HG02763 (cell line): ENCODE results near the gene GSK3B.
"Not testable (repeated sequence)": the region's sequence is repeated elsewhere in the genome, so short reads cannot be mapped to it uniquely, and the experiment has no call there.

Source experiments
- ATAC-seq: cut with Tn5 transposase; IDR thresholded peaks from one replicate; pipeline ENCODE4 v1.9.1; 2021; ENCODE audit warnings: mild to moderate bottlenecking, moderate library complexity; ENCODE audit not compliant: unreplicated experiment

Gene GSK3B

DNA sequence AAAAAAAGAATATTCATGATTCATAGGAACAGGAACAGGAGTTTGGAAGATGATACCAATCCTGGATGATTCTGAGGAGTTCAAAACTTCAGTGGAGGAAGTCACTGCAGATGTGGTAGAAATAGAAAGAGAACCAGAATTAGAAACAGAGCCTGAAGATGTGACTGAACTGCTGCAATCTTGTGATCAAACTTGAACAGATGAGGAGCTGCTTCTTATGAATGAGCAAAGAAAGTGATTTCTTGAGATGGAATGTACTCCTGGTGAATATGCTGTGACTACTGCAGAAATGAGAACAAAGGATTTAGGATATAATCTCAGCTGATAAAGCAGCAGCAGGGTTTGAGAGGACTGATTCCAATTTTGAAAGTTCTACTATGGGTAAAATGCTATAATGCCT is 72.7 kb downstream of the GSK3B start:
- no peak for ATAC-seq

DNA sequence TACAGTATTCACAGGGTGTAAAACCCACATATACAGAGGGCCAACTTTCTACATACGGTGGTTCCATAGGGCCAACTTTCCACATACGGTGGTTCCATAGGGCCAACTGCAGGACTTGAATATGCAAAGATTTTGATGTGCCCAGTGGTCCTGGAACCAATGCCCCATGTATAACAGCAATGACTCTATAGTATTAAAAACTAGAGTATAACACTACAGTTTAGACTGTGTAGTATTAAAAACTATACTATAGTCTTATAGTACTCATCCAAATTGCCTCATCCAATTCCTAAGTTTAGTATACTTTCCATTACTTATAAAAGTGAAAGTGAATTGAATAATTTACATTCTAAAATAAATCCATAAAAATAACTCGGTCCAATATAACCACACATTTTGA is 75.9 kb downstream of the GSK3B start:
- no peak for ATAC-seq

DNA sequence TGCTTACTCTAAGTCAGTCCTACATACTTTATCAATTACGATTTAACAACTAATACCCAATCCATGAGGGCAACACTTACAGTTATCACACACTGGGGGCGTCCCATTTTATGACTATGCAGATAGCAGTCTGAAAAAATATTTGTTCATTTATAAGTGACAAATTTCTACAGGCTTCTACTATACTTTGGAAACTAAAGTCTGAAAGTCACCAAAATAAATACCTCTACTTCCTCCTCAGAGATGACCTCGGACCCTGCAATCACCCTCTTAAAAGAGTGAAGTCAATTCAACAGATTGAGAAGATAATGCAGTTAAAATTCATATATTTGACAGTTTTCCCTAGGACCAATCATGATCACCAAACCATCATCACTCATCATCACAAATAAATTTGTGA is 76.6 kb downstream of the GSK3B start:
- ATAC-seq: no peak

DNA sequence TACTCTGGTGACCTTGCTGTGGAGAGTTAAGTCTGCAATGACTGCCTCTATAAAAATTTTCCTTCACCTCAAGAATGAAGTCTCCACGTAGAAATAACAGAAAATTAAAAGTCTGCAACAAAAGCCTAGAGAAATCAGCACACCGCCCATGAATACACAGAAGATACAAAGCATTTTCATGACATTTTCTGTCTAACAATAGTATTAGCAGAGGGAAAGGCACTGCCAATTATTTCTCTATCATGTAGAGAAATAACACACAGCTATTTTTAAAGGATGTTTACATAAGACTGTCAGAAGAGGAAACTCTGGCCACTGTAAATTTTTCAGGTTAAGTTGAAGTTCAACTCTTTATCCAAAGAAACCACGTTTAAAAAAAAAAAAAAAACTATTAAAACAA is 80.8 kb downstream of the GSK3B start:
- no peak for ATAC-seq

DNA sequence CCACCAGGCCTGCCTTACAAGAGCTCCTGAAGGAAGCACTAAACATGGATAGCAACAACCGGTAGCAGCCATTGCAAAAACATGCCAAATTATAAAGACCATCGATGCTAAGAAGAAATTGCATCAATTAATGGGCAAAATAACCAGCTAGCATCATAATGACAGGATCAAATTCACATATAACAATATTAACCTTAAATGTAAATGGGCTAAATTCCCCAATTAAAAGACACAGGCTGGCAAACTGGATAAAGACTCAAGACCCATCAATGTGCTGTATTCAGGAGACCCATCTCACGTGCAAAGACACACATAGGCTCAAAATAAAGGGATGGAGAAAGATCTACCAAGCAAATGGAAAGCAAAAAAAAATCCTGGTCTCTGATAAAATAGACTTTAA is 88.5 kb downstream of the GSK3B start:
- ATAC-seq: not testable (repeated sequence)

DNA sequence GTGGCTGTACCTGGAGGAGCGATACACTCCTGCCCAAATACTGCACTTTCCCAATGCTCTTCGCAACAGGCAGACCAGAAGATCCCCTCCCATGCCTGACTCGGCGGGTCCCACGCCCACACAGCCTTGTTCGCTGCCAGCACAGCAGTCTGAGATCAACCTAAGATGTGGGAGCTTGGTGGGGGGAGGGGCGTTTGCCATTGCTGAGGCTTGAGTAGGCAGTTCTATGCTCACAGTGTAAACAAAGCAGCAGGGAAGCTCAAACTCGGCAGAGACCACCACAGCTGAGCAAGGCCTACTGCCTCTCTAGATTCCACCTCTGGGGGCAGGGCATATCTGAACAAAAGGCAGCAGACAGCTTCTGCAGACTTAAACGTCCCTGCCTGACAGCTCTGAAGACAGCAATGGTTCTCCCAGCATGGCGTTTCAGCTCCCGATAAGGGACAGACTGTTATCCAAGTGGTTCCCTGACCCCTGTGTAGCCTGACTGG is 90.2 kb downstream of the GSK3B start:
- ATAC-seq: not testable (repeated sequence)

DNA sequence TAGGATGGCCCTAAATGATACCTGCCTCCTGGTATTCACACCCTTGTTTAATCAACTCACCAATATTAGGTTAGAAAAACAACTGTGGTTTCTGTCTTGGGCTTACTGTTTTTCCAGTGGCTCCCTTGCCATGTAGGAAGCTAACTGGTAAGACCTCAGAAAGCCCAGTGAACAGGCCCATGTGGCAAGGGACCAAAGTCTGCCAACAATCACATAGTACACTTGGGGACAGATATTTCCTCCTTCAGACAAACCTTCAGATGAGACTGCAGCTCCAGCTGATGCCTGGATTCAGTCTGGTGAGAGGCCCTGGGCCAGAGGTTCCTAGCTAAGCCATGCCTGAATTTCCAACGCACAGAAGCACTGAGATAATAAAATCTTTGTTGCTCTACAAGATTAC is 96.1 kb downstream of the GSK3B start:
- ATAC-seq: no peak

DNA sequence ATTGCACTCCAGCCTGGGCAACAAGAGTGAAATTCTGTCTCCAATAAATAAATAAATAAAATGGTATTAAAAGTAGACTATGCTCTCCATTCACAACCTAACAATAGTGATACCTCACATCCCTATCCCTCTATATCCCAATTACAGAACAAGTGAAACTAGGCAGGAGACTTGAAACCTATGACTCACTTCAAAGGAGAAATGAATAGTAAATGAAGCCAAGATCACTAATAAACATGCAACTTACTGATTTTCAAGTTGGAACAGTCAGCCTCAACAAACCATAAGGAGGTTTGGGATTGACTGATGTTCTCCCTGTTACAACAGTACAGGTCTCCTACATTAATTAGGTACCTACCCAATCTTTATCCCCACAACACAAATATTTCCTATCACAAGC is 103.4 kb downstream of the GSK3B start:
- no peak for ATAC-seq

DNA sequence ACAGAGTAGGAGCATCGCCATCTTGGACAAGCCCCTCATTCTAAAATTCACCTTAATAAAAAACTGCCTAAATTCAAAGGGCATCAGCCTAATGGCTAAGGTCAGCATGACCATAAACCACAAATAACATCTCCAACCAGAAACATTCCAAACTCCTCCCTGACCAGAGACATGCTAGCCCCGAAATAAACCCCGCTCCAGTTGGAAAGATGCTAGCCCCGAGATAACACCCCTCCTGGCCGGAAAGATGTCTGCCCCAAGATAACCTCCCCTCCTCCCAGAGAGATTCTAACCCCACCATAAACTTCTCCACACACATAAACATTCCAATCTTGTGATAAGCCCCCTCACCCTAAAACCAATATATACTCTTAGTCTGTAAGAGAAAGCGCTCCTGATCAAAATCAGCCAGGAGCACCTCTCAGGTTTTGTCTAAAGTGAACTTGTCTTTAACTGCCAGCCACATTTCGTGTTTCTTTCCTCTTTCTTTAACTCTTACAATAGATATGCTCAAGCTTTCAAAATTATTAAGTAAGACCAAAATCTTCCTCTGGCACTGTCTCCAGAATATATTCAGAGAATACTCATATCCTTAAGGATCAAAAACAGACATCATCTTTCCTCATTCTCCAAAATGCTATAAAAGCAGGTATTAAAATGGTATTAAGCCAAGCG is 104.1 kb downstream of the GSK3B start:
- ATAC-seq: no peak

DNA sequence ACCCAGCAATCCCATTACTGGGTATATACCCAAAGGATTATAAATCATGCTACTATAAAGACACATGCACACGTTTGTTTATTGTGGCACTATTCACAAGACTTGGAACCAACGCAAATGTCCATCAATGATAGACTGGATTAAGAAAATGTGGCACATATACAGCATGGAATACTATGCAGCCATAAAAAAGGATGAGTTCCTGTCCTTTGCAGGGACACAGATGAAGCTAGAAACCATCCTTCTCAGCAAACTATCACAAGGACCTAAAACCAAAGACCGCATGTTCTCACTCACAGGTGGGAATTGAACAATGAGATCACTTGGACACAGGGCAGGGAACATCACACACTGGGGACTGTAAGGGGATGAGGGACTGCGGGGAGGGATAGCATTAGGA is 107.4 kb downstream of the GSK3B start:
- ATAC-seq: not testable (repeated sequence)

DNA sequence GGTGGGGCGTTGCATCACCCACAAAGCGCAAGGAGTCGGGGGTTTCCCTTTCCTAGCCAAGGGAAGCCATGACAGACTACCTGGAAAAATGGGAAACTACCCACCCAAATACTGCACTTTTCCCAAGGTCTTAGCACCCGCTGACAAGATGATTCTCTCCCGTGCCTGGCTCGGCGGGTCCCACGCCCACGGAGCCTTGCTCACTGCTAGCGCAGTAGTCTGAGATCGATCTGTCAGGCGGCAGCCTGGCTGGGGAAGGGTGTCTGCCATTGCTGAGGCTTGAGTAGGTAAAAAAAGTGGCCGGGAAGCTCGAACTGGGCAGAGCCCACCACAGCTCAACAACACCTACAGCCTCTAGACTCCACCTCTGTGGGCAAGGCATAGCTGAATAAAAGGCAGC is 112.9 kb downstream of the GSK3B start:
- ATAC-seq: no peak

DNA sequence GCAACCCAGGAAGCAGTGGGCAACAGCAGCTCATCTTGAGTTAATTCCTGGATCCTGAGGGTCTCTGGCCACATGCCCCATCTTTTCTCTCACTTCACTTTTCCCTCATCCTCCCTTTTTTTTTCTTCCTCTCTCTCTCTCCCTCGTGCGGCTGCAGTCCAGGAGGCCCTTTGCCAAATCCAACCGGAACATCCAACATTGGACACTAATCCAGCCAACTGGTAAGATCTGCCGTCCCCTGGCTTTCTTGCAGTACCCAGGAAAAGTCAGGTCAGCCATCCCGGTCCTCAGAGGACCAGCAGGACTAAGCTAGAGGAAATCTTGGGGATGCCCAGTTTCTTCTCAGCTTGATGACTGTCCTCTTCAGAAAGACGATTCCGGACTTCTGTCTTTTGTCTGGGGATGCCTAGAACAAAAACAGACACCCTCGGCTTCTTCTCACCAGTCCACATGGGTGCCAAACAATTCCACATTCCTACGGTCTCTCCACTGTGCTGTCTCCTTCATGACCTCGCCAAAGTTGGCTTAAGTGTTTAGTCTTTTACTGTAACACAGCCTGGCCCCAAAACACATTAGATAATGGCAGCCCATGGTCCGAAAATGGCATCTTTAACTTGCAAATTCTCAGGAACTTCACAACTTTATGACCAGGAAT is 115.6 kb downstream of the GSK3B start:
- no peak for ATAC-seq

DNA sequence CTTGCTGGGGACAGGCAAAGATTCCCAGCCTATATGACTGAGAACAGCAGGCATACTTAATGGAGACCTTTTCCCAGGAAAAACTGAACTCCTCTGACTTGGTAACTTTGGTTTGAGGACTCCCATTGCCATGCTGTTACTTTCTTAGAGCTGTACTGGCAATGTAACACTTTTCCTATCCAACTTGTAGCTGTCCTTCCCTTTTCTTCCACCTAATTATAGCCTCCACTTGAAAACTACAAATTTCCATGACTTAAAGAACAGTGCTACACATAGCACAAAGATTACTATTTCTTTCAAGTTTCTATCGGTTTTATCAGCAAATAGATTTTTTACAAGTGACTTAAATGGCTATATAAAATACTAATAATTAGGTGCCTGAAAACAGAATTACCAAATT is 116.9 kb downstream of the GSK3B start:
- no peak for ATAC-seq

DNA sequence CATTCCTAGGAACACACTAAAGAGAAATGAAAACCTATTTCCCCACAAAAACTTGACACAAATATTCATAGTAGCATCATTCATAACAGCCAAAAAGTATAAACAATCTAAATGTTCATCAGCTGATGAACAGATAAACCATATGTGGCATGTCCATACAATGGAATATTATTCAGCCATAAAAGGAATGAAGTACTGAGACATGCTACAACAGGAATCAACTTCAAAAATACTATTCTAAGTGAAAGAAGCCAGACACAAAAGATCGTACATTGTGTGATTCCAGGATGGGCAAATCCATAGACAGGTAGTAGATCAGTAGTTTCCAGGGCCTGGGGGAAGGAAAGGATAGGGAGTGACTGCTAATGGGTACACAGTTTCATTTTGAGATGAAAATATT is 118.0 kb downstream of the GSK3B start:
- no peak for ATAC-seq

DNA sequence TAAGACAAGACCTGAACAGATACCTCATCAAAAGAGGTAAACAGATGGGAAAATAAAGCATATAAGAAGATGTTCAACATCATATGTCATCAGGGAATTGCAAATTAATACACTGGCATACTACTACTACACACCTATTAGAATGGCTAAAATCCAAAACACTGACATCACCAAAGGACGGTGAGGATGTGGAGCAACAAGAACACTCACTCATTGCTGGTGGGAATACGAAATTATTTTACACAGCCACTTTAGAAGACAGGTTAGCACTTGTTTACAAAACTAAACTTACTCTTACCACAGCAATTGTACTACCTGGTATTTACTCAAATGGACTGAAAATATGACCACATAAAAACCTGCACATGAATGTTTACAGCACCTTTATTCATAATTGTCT is 119.6 kb downstream of the GSK3B start:
- ATAC-seq: no peak

DNA sequence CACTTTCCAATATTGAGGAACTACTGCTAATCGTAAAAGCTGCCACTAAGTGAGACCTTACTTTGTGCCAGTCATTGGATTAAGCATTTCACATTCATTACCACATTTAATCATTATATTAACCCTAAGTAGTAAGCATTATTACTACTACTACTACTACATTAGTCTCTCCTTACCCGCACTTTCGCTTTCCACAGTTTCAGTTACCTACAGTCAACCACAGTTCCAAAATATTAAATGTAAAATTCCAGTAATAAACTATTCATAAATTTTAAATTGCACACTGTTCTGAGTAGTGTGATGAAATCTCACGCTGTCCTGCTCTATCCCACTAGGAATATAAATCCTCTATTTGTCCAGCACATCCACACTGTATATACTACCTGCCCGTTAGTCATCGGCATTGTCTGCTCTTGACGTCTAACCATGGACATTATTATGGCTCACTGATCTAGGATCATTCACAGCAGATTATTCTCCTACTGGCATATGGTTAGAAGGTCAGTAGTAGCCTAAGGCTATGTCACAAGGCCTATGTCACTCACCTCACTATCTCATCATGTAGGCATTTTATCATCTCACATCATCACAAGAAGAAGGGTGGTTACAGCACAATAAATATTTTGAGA is 121.1 kb downstream of the GSK3B start:
- ATAC-seq: no peak

DNA sequence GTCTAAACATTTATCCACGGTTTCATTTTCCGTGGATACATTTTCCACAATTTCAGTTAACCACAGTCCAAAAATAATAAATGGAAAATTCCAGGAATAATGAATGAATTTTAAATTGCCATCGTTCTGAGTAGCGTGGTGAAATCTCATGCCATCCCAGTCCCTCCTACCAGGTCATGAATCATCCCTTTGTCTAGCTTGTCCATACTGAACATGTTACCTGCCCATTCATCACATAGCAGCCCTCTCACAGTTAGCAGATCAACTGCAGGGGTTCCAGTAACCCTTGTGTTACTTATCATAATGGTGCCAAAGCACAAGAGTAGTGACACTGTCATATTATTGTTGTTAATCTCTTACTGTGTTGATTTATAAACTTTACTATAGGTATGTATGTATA is 124.5 kb downstream of the GSK3B start:
- ATAC-seq: no peak

DNA sequence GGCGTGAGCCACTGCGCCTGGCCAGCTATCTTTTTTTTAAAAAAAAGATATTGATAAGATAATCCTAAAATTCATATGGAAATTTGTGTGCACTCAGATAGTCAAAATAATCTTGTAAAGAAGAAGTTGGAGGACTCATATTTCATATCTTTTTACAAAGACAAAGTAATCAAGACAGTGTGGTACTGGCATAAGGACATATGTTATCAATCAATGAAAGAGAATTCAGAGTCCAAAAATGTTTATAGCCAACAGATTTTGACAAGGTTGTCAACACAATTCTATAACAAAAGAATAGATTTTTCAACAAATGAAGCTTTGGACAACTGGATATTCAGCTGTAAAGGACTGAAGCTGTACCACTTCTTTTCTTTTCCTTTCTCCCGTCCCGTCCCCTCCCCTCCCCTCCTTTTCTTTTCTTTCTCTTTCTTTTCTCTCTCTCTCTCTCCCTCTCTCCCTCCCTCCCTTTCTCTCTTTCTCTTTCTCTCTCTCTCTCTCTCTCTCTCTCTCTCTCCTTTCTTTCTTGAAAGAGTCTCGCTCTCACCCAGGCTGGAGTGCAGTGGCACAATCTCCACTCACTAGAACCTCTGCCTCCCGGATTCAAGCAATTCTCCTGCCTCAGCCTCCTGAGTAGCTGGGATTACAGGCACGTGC is 126.8 kb downstream of the GSK3B start:
- no peak for ATAC-seq

DNA sequence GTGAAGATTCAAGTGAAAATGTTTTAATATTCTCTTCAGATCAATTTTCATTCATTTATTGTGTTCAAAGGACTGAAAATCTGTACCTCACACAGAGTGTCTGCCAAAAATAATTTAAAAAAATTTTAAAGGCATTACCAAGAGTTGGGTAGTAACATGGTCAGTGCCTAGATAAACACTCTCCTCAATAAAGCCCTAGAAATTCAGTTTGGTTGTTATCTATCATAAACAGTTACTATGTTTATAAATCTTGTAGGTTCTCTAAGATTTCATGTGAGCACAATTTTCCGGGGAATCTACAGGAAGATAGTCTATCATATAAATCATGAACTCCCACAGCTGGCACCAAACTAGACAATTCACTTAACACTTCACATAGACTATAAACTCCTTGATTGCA is 128.6 kb downstream of the GSK3B start:
- ATAC-seq: no peak

DNA sequence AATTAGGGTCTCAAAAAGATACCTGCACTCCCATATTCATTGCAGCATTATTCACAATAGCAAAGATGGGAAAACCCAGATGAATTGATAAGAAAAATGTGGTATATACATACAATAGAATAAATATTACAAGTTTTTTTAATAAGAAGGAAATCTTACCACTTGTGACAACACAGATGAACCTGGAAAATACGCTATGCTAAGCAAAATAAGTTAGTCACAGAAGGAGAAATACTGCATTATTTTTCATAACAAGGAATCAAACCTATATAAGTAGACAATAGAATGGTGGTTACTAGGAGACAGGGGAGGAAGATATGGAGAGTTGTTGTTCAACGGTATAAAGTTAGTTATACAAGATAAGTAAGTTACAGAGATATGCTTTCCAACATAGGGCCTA is 130.0 kb downstream of the GSK3B start:
- ATAC-seq: no peak

DNA sequence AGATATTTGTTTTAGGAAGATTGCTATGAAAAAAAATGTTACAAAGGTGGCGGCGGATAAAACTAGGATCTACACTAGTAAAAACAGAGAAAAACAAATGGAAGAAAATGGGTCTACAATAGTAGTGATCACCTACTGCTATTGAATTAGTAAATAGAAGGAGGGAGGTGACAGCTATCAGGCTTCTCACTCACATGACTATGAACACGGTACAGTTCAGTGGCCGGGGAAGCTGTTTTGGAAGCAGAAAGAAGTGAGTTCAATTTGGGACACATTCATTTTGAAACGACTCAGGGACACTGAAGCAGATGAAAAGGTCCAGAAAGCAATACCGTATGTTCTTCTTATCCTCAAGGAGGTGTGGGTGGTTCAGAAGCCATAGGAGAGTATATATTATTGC is 138.3 kb downstream of the GSK3B start:
- ATAC-seq: no peak
